Activated naive CD4-positive, alpha-beta T cell treated with anti-CD3 and anti-CD28 coated beads, Interleukin-2, amount 50 U/mL, for 16 hours (primary cell): ENCODE measurements around the gene NDRG3.

Experiments
- DNase-seq: peaks from one replicate; pipeline ENCODE4 v3.0.0-alpha.2; 2020

NDRG3 gene

DNA sequence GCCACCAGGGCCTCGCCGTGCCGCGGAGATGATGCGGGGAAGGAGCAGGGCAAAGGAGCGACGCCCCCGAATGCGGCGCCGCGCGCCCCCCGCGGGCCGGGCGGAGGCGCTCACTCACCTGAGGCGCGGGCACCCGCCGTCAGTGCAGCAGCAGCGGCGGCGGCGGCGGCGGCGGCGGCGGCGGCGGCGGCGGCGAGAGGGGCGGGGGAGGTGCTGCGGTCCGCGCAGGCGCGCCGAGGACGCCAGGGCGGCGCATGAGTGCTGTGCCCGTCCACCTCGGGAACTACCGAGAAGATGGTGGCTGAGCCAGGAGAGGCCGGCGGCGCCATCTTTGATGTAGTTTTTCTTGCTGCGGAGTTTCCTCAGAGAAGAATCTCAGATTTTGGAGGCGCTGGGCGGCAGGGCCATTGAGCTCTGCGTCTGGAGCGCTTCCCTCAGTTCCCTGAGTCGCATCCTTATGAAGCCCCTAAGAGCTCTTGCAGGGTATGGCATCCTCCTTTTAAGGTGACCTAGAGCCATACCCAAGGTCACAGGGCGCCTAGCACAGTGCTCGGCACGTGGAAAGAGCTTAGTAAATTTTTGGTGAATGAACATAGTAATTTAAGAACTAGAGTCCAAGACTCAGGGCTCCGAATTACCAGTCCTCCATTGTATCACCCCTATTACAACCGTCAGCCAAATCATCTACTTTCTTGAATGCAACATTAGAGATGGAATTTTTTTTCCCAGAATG lies at the start of gene NDRG3:
Gene NDRG3, minus strand, starts transcription at position 164 of the 733 bp plus-strand sequence. CDS start 24,355 bp downstream, outside the sequence.
- peak; percentile 93 for DNase-seq

DNA sequence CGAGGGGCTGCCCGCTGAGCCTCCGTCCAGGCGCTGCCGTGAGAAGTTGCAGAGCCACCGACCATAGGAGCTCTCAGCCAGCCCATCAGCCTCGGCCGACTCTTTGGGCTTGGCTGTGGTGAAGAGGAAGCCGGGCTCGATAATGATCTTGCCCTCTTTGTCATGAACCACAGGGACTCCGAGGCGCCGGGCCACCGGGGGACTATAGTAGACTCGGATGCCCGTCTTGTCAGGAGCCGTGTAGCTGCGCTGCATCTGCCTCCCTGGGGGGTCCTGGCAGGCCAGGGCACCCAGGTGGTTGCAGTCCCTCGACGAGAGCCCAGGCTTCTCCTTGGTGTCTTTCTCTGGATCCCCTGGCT lies 48.2 kb upstream of the NDRG3 start:
- DNase-seq = no peak

DNA sequence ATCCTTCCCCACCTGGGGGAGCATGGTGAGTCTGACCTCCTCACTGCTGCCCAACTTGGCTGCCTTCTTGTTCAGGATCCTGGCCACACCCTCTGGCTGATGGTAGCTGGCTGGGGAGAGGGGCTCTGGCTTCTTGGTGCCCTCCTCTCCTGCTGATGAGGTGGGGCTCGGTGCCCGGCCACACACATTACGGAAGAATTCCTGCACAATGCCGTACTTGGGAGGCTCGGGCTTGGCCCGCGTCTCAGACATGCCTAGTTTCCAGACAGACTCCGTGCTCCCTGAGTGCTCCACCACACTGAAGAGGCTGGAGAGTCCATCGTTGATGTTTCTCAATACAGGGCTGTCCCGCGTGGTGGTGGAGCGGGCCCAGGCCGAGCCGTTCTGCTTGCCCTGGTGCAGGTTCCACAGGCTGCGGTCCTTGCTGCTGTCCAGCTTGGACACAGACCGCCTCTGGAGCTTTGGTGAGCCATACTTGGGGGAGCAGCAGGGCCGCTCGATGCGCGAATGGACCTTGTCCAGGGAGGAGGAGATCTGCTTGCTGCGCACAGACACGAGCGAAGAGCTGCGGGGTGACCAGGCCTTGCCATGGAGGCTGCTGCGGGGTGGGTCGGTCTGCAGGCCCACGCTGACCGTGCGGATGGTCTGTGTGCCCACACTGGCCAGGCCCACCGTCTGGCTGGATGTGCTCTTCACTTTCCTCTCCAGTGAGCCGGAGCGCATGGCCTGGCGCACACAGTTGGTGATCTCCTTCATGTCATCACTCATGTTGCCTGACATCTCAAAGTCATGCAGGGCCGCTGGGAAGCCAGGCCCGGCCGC lies 47.6 kb upstream of the NDRG3 start:
- no peak for DNase-seq

DNA sequence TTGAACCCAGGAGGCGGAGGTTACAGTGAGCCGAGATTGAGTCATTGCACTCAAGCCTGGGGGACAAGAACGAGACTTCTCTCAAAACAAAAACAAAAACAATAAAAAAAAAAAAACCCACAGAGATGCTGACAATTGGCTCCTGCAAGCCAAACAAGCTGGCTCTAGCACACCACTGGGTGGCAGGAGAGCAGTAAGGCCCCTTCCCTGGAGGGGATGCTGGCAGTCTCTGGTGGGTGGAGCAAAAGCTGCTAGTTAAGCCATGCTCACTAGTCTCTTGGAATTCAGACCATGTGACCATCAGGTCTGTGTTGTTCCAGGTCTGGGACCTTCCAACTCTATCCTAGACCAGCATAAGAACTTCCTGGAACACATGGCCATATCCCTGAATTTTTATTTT lies 46.5 kb upstream of the NDRG3 start:
- no peak for DNase-seq

DNA sequence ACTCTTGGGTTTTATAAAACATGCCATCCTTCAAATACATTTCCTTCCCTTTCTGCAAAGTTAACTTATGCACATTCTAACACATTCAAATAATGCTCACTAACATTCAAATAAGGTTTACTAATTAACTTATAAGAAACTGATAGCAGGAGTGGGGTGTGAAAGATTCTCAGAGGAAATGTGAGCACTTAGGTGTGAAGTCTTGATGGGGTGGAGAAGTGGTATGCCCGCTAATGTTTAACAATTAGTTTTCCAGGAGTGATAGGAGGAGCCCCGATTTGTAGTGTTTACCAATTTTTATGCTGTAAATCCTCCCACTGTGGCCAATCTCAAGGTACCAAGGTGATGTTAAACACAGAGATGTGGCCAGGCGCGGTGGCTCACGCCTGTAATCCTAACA lies 46.0 kb upstream of the NDRG3 start:
- no peak for DNase-seq

DNA sequence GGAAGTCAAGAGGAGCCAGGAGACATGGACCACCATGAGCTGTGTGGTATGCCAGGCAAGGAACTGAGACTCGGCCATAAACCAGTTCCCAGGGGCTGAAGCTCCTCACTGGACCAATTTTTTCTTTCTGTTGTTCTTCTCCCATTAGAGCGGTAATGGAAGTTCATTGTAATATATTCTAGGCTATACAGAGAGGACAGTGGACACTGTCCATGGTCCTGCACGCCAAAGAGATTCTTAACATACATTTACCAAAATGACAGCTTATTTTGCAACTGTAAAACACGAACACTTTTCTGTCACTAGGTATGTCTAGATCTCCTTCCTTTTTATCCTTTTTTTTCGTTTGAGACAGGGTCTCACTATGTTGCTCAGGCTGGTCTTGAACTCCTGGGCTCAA lies 40.8 kb upstream of the NDRG3 start:
- no peak for DNase-seq

DNA sequence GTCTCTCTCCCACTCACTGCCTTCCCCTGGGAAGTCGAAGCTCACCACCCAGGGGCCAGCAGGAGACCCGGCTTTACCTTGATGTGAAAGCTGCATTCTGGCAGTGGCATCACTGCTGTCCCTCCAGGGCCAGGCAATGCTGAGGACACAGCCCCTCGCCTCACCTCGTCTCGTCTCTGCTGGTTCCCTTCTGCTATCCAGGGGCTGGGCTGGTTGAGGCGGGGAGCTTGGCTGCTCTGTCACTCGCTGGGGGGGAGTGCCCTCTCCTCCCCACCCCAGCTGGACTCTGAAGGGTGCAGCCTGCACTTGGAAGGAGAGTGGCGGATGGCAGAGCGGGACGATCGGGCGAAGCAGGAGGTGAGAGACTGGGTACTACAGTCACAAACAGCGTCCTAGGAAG lies 40.4 kb upstream of the NDRG3 start:
- DNase-seq = no peak

DNA sequence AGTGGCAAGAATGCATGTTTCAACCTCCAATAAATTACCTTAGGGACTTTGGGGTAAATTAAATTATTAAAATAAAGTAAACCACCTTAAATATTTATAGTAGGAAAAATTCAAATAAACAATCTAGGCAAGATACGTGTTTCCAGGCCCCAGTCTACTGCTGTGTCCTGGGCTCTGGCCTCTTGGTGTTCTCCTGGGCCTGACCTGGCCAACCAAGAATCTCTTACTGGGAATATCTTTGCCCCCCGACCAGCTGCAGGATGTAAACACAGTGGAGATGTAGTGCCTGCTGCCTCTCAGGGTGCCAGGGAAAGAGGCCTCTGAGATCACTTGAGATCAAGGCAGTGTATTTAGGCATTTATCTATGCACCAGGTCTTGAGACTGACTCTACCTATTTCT lies 39.4 kb upstream of the NDRG3 start:
- DNase-seq = no peak

DNA sequence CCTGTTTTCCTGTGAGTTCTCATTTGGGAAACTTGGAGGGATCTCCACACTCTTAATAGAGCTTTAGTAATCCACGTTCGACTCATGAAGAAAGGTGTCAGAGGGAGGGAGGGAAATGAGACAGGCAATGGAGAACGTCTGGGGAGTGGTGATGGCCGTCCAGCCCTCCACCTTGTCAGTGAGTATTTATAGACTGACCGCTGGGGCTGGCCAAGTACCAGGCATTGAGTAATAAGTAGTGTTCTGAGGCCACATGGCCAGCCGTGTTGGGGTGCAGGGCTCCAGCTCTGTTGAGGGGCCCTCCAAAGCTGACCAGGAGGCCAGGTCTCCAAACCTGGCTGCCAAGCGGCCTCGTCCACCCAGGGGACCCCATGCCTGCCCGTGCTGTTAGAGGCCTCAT lies 39.0 kb upstream of the NDRG3 start:
- DNase-seq = no peak

DNA sequence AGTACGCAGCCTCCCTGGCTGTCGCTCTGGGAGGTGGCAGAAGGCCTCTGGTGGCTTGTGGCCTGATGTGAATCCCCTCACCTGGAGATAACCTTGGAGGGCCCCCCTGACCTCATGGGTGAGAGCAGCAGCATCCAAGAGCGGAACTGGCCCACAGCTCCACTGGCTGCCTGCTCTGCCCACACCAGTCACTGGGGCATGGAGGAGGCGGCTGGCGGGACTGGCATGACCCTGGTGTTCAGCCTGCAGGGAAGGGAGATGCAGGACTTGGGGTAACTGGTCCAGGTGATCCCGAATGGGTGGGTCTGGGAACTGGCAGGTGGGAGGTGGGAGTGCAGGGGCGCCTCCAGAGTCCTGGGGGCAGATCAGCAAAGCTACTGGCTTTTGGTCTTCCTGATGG lies 38.2 kb upstream of the NDRG3 start:
- no peak for DNase-seq

DNA sequence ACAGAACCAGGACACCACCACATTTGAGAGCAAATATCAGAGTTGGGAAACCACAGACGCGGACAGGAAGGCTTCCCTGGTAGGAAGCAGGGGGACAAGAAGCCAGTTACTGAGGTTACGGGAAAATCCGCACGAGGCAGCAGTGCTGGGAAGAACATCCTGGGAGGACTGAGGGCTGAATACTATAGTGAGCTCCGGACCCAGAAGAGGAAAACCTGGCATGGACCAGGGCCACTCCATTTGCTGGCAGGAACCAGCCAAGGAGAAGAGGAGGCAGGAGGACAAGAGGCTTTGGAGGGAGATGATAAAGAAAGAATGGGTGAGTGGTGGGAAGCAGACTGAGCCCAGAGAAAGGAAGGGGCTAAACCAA lies 33.8 kb upstream of the NDRG3 start:
- DNase-seq = no peak

DNA sequence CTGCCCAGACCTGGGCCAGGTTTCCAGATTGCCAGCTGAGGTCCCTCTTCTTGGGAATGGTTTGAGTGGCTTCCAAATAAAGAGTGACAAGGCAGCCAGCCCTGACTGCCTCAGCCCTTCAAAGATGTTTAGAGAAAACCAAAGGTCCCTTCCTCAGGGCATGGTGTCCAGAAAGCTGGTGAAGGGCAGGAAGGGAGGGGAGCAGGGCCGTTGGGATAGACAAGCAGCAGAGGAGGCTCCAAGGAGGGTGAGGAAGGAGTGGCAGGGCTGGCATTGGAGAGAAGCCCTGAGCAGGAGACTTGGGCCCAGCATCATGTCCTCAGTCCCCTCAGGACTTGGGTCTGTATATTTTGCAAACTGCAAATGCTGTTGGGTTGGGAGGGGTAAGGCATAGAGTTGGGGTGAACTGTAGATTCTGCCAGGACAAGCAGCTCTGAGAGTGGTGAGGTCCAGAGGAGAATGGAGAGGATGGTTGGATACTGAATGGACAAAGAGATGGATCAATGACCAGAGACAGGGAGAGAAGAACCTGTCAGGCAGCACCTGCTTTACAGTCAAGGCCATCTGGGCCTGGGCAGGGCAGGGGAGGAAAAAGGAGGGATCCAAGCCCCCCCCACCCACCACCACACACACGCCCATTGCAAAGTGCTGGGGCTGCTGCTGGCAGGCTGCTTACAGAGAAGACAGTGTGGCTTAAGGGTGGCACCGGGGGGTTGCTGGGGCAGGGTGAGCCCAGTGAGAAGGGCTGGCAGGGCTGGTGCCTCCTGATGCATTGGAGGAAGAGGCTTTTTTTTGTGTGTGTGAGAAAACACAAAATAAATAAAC lies 33.2 kb upstream of the NDRG3 start:
- no peak for DNase-seq

DNA sequence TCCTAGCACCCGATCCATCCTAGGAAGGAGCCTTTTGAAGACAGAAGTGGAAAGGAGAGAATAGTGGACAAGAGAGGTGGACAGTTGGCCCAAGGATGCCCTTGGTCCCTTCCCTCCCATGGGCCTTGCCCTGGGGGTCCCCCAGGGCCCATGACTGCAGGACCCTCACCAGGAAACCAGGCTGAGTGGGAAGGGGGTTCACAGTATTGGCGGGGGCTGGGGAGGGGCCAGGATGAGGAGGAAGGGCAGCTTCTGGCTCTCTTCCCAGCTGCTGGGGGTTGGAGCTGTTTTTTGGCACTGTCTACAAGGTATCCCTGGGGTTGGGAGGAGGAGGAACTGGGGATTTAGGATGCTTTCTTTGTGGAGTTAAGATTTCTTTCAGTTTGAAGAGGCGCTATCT lies 31.7 kb upstream of the NDRG3 start:
- no peak for DNase-seq

DNA sequence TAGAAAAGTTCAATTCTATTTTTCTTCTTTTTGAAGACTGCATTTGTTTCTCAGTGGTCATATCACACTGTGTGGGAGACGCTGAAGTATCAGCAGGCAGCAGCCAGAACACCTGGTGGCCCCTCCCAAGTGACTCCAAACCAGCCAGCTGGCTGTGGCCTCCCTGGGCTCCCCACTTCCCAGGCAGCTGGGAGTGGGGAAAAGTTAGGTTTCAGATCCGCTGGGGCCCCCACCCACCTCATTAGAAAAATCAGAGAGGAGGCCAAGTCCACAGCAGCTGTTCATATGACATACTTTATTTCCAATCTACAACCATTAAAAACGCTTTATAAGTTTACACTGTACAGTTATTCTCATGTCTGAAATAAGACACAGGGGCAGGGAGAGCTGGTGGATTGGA lies 31.3 kb upstream of the NDRG3 start:
- no peak for DNase-seq

DNA sequence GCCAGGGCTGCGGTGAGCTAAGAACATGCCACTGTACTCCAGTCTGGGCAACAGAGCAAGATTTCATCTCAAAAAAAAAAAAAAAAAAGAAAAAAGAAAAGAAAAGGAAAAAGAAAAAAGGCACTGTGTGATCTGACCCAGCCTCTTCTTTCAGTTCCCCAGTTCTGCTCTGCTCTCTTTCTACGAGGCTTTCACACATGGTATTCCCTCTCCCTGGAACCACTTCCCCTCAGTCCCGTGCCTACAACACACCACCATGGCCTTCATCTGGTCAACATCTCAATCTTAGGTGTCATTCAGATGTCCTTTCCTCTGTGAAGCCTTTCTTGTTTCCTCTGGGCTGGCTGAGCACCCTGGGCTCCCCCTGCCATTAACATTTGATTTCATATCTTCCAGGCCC lies 29.9 kb upstream of the NDRG3 start:
- no peak for DNase-seq

DNA sequence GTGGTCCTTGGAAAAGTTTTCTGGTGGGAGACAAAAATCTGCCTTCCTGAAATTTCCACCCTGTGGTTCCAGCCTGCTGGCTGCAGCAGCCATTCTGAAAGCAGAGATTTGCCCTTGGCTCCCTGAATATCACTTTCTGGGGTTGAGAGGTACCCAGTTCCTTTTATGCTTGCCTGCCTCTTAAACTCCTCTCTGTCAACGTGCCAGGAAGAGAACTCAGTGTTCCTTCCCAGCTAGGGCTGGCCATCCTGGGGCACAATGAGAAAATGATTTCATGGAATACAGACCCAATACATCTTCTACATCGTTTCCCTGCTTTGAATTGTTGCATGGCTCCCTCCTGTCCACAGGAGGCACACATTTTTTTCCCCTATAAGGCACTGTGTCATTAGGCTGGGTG lies 29.3 kb upstream of the NDRG3 start:
- no peak for DNase-seq

DNA sequence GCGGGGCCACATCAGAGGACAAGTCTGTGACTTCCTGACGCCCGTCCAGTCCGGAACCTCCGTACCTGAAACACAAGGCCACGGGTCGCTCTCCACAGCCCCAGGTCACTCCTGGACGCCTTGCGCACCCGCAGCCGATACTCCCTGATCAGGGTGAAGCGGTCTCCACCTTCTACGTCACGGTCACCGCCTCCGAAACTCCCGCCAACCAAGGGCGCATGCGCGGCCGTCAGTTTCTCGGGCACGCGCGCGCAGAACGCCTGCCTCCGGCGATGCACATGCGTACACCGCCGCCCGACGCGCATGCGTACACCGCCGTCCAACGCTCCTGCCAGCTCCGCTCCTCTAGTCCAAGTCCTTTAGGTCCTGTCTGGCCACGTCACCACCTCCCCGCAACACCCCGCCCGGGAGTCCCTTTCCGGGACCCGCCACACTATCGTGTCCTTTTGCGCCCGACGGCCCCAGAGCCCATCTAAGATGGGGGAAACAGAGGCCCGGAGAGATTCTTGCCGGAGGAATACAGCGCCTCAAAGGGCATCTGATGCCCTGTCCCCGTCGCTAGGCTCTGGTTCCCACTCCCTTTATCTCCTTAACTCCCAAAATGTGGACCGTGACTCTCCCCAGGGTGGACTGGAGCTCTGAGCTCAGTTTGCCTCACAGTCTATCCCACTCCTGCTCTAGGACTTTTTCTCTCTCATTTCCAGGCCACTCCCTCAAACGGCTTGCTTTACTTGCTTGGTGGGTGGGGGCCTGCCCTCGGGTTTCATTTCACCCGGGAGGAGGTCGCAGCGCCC lies 27.9 kb upstream of the NDRG3 start, which contains the start of gene DSN1:
Gene DSN1, minus strand, starts transcription at position 167 of the 794 bp plus-strand sequence. CDS start 2,305 bp downstream, outside the sequence.
- DNase-seq = peak; percentile 96

DNA sequence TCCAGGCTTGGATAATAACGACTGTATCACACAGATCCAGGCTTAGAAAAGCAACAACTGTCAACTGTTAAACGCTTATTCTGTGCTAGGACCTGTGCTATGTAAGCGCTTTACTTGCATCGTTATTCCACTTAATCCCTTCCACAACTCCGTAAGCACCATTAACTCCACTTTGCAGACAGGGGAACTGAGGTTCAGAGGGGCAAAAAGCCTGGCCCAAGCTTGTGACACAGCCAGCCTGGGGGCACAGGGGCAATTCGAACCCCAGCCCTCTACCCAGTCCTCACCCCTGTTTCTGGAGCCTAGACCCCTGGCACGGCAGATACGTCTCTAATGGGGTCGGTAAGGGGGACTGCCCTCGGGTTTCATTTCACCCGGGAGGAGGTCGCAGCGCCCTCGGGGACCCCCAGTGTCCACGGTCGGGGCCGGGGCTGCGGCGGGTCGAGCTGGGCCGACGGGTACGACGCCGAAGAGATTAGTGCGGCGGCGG lies 27.3 kb upstream of the NDRG3 start:
- DNase-seq = no peak

DNA sequence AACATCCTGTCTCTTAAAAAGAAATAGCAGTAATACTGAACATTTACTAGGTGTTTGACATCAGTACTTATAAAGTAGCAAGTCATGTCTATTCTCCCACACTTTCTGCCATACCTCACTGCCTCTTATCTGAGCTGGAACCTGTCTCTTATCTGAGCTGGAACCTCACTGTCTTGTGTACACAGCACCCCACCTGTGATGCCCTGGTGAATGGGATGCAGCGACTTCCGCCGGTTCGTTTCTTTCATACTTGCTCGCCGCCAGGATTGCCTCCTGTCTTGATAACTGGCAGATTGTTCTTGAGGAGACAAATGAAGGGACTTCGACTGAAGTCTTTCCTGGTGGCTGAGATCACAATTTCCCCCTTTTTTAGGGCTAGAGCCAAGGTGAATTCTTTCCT lies 24.8 kb upstream of the NDRG3 start:
- DNase-seq = no peak

DNA sequence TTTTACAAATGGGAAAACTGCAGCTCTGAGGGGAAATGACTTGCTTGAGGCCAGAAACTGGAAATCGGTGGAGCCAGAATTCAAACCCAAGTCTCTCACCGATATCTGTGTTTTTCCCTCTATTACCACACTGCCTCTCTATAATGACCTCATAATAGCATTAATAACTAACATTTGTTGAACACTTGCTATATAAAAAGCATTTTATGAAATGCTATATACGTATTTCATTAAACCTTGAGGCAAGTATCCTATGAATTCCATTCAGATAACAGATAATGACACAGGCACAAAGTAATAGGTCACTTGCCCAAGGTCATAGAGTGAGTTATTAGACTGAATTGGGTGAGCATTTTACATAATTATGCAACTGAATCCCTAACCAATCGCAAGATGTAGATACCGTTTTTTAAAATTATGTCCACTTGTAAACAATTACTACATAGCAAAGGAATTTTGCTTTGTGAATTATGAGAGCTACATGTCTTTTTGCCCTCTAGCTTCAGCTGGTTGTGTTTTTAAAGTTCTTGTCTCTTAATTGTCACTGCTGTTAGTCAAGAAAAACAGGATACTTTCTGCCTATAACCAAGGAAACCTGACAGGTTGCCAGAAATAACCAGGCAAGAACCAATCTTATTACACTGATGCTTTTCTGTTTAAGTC lies 23.0 kb upstream of the NDRG3 start:
- no peak for DNase-seq

DNA sequence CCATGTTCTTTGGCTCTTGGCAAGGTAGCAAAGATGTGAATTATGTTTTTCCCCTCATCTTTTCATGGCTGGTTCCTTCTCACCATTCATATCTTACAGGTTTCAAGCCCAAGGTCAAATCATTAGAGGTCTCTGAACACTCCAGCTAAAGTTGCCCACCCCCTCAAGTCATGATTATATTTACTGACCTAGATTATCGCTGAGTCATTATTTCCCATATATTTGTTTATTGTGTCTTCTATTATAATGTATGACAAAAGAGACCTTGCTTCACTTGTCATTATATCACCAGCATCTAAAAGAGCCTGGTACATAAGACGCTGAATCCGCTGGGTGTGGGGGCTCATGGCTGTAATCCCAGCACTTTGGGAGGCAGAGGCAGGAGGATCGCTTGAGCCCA lies 15.2 kb upstream of the NDRG3 start:
- no peak for DNase-seq

DNA sequence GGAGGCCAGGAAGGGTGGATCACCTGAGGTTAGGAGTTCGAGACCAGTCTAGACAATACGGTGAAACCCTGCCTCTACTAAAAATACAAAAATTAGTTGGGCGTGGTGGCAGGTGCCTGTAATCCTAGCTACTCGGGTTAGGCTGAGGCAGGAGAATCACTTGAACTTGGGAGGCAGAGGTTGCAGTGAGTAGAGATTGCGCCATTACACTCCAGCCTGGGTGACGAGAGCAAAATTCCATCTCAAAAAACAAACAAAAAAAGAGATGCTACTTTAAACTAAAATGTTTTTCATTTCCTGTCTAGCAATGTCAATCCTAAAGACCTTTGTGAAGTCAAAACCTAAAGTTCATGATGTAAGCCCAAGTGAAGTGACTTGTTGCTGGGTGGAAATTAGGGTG lies 14.8 kb upstream of the NDRG3 start:
- DNase-seq = no peak
